ENCODE results near the gene HYKK.
"Not testable (repeated sequence)": the region's sequence is repeated elsewhere in the genome, so short reads cannot be mapped to it uniquely, and the experiment has no call there.

Gene HYKK

DNA sequence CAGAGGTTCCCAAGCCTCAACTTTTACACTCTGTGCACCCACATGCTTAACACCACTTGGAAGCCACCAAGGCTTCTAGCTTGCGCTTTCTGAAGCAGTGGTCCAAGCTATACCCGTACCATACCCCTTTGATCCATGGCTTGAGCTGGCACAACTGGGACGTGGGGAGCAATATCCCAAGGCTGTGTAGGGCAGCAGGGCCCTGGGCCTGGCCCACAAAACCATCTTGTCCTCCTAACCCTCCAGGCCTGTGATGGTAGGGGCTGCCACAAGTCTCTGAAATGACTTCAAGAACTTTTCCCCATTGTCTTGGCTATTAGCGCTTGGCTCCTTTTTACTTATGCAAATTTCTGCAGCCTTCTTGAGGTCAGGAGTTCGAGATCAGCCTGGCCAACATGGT, 16.9 kb downstream of the HYKK start:
- no peak for DNase-seq (ENCODE audit: low read depth)
- TF ChIP-seq, protein P1, sequence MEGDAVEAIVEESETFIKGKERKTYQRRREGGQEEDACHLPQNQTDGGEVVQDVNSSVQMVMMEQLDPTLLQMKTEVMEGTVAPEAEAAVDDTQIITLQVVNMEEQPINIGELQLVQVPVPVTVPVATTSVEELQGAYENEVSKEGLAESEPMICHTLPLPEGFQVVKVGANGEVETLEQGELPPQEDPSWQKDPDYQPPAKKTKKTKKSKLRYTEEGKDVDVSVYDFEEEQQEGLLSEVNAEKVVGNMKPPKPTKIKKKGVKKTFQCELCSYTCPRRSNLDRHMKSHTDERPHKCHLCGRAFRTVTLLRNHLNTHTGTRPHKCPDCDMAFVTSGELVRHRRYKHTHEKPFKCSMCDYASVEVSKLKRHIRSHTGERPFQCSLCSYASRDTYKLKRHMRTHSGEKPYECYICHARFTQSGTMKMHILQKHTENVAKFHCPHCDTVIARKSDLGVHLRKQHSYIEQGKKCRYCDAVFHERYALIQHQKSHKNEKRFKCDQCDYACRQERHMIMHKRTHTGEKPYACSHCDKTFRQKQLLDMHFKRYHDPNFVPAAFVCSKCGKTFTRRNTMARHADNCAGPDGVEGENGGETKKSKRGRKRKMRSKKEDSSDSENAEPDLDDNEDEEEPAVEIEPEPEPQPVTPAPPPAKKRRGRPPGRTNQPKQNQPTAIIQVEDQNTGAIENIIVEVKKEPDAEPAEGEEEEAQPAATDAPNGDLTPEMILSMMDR (conservative IDR thresholded peaks at IDR 0.05; ENCODE audit: control insufficient read depth, insufficient read depth, low read depth, low read length): no peak
- no peak overlapping the region for H3K4me3 ChIP-seq (ENCODE audit: control insufficient read depth, low read depth, low read length)

DNA sequence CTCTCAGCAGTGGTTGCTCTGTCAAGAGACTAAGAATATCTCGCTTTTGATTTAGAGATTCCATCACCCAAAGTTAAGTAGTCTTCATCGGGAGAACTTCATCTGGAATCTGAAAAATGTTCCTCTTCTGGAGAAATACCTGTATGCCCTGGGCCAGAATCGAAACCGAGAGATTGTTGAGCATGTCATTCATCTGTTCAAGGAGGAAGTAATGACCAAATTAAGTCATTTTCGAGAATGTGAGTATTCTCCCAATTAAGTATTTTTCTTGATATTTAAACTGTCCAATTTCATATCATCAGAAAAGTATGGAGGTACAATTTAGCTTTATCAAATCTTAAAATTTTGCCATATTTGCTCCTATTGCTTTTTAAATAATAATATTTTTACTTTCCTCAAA, 19.9 kb downstream of the HYKK start:
- TF ChIP-seq, protein P1 (conservative IDR thresholded peaks at IDR 0.05; ENCODE audit: control insufficient read depth, insufficient read depth, low read depth, low read length): no peak
- H3K4me3 ChIP-seq (ENCODE audit: control insufficient read depth, low read depth, low read length): no peak overlapping the region
- DNase-seq (ENCODE audit: low read depth): no peak

DNA sequence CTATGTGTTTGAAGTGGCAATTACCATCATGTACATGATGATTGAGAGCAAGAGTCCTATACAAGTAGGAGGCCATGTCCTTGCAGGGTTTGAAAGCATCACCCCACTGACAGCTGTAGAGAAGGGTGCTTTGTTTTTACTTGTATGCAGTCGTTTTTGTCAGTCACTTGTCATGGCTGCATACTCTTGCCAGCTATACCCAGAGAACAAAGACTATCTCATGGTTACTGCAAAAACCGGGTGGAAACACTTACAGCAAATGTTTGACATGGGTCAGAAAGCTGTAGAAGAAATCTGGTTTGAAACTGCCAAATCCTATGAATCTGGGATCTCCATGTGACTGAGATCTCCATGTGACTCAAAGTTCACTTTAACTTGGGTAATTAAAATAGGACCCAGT, 26.0 kb downstream of the HYKK start:
- no peak overlapping the region for H3K4me3 ChIP-seq (ENCODE audit: control insufficient read depth, low read depth, low read length)
- no peak for DNase-seq (ENCODE audit: low read depth)
- TF ChIP-seq, protein P1 (conservative IDR thresholded peaks at IDR 0.05; ENCODE audit: control insufficient read depth, insufficient read depth, low read depth, low read length): no peak

DNA sequence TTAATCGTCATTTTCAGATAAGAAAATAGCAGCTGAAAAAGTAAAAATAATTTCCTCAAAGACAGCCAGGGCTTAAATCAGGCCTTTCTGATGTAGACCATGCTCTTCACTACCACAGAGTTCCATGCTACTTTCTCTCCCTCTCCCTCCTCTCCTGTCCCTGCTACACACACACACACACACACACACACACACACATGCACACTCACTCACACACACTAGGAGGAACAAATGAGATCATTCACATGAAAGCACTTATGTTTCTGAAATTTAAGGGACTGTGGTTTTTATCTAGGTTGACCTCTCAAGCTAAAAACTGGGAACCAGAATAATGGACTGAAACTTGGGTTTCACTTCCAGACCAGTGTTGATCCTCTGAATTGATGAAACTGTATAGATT, 28.8 kb downstream of the HYKK start:
- peak; percentile 45 for DNase-seq (ENCODE audit: low read depth)
- TF ChIP-seq, protein P1 (conservative IDR thresholded peaks at IDR 0.05; ENCODE audit: control insufficient read depth, insufficient read depth, low read depth, low read length): no peak
- no peak overlapping the region for H3K4me3 ChIP-seq (ENCODE audit: control insufficient read depth, low read depth, low read length)

DNA sequence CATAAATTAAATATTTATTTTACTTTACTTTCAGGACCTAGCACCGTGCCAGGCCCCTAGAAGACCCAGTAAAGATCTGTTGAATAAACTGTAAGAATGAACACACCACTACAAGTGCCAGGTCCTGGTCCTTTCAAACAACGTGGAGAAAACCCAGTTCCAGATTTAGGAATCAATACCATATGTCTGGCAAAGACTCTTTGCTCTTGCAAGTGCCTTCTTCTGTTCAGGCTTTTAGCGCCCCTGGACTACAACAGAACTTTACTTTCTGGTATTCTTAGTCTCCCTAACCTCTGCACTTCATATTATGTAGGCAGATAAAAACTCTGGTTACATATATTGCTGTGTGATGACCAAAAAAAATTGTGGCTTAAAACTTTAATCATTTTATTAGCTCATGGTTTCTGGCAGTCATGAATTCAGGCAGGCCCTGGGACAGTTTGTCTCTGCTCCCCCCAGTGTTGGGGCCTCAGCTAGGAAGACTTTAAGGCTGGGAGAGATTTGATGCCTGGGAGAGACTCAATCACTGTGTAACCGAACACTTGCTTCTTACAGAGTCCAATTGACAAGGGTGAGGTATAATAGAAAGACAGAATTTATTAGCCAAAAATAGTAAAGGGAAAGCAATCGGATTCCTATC, 30.0 kb downstream of the HYKK start:
- TF ChIP-seq, protein P1 (conservative IDR thresholded peaks at IDR 0.05; ENCODE audit: control insufficient read depth, insufficient read depth, low read depth, low read length): no peak
- peak; percentile 19 for DNase-seq (ENCODE audit: low read depth)
- H3K4me3 ChIP-seq (ENCODE audit: control insufficient read depth, low read depth, low read length): no peak overlapping the region

DNA sequence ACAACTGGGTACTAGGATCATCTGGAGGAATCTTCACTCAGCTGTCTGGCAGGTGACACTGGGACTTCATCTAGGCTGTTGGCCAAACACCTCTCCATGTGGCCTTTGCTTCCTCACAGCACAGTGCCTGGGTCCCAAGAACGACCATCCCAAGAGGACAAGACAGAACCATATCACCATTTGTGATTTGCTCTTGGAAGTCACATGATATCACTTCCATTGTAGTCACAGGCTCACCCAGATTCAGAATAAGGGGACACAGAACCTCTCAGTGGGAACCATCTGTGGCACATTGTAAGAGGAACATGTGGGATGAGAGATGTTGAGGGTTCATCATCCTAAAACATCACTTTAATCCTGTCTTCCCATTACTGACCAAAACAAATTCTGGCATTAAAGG, 31.0 kb downstream of the HYKK start:
- no peak overlapping the region for H3K4me3 ChIP-seq (ENCODE audit: control insufficient read depth, low read depth, low read length)
- TF ChIP-seq, protein P1 (conservative IDR thresholded peaks at IDR 0.05; ENCODE audit: control insufficient read depth, insufficient read depth, low read depth, low read length): no peak
- DNase-seq (ENCODE audit: low read depth): no peak

DNA sequence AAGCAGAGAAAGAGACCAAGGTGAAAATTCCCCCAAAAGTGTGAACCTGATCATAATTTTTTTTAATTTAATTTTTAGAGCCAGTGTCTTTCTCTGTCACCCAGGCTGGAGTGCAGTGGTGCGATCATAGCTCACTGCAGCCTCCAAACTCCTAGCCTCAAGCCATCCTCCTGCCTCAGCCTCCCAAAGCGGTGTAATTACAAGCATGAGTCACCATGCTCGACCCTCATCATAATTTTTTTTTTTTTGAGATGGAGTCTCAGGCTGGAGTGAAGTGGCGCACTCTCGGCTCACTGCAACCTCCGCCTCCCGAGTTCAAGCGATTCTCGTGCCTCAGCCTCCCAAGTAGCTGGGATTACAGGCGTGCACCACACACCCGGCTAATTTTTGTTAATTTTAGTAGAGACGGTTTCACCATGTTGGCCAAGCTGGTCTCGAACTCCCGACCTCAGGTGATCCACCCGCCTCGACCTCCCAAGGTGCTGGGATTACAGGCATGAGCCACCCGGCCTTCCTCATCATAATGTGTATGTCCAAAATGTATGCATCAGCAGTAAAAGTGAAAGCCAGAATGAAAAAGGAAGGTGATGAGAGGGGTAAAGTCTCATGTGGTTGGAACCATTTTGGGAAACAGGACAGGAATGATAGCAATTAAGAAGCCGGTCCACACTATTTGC, 32.2 kb downstream of the HYKK start:
- H3K4me3 ChIP-seq (ENCODE audit: control insufficient read depth, low read depth, low read length): peak overlapping the region; percentile 93
- not testable (repeated sequence) for DNase-seq (ENCODE audit: low read depth)
